Naive thymus-derived CD4-positive, alpha-beta T cell (primary cell): Measurements from ENCODE around the gene FAM228B. TPM values are rescaled to one million over a fixed set of nuclear protein-coding genes. Genes with fewer than 3 reads are reported as not detected.

Experiments
- ATAC-seq: fragments of 150-1000 bp; cut with Tn5 transposase; 2 replicates; pipeline ENCODE4 v1.10.0; 2021; ENCODE audit warnings: mild to moderate bottlenecking, moderate library complexity
- CTCF ChIA-PET: fragments of 350-600 bp; sonication (Branson Sonifier 250); formaldehyde crosslinking; loops from one replicate; lab custom pipeline; 2021; ENCODE audit warnings: antibody characterized with exemption; lab: Charles Lee
- POLR2A ChIA-PET: fragments of 350-600 bp; sonication (Branson Sonifier 250); formaldehyde crosslinking; loops from one replicate; lab custom pipeline; 2021; ENCODE audit warnings: antibody characterized with exemption, inconsistent platforms; lab: Charles Lee
- DNase-seq, 9 donors: peaks; one replicate each; pipeline versions ENCODE4 v3.0.0 to v3.0.0-alpha.2; 2020 to 2022; ENCODE audit warnings: mixed read lengths in 1 of 9
- H3K27ac ChIP-seq: one replicate; pipeline ENCODE4 v1.7.0; 2013; ENCODE audit warnings: mild to moderate bottlenecking, low read depth, low read length, moderate library complexity
- H3K27me3 ChIP-seq, 2 donors: one replicate each; pipeline ENCODE4 v1.7.0; 2013; ENCODE audit warnings: low read length in 2 of 2, mild to moderate bottlenecking in 2 of 2, moderate library complexity in 2 of 2; ENCODE audit not compliant: control insufficient read depth in 2 of 2, insufficient read depth in 2 of 2
- H3K36me3 ChIP-seq, 3 experiments: 1 replicate in 2 of 3; 2 replicates in 1 of 3; pipeline ENCODE4 v1.7.0; 2013; ENCODE audit warnings: low read length in 3 of 3, mild to moderate bottlenecking in 3 of 3, moderate library complexity in 1 of 3; ENCODE audit not compliant: insufficient read depth in 3 of 3, control insufficient read depth in 2 of 3
- H3K4me1 ChIP-seq, 2 donors: one replicate each; pipeline ENCODE4 v1.7.0; 2013; ENCODE audit warnings: low read length in 2 of 2, mild to moderate bottlenecking in 2 of 2, moderate library complexity in 1 of 2; ENCODE audit not compliant: control insufficient read depth in 2 of 2, insufficient read depth in 2 of 2
- H3K4me3 ChIP-seq: 2 replicates; pipeline ENCODE4 v1.7.0; 2013; ENCODE audit warnings: mild to moderate bottlenecking, low read length
- H3K9me3 ChIP-seq, 3 experiments: 1 replicate in 2 of 3; 2 replicates in 1 of 3; pipeline ENCODE4 v1.7.0; 2013; ENCODE audit warnings: low read length in 3 of 3; ENCODE audit not compliant: control insufficient read depth in 2 of 3
- H3K27ac Mint-ChIP-seq, 9 donors: one replicate each; pipeline ENCODE4 v1.8.0; 2020 to 2022; ENCODE audit warnings: mixed read lengths in 9 of 9, mild to moderate bottlenecking in 8 of 9, moderate library complexity in 5 of 9, inconsistent platforms in 2 of 9
- H3K27me3 Mint-ChIP-seq, 5 donors: one replicate each; pipeline ENCODE4 v1.8.0; 2021 to 2022; ENCODE audit warnings: mixed read lengths in 5 of 5, mild to moderate bottlenecking in 1 of 5
- H3K36me3 Mint-ChIP-seq, 5 donors: one replicate each; pipeline ENCODE4 v1.8.0; 2020 to 2022; ENCODE audit warnings: mixed read lengths in 5 of 5, mild to moderate bottlenecking in 3 of 5, inconsistent platforms in 1 of 5
- H3K4me1 Mint-ChIP-seq, 7 donors: one replicate each; pipeline ENCODE4 v1.8.0; 2020 to 2022; ENCODE audit warnings: mixed read lengths in 7 of 7, mild to moderate bottlenecking in 3 of 7, inconsistent platforms in 1 of 7
- H3K4me3 Mint-ChIP-seq, 10 donors: one replicate each; pipeline ENCODE4 v1.8.0; 2020 to 2022; ENCODE audit warnings: mild to moderate bottlenecking in 10 of 10, mixed read lengths in 10 of 10, moderate library complexity in 6 of 10, inconsistent platforms in 2 of 10
- H3K9me3 Mint-ChIP-seq, 11 donors: one replicate each; pipeline ENCODE4 v1.8.0; 2020 to 2022; ENCODE audit warnings: mixed read lengths in 11 of 11, mild to moderate bottlenecking in 4 of 11, inconsistent platforms in 1 of 11, moderate library complexity in 1 of 11
- intact Hi-C, 2 donors: fragments of 100-400 bp; cut with micrococcal nuclease; formaldehyde crosslinking; loops; one replicate each; pipeline ENCODE4 v1.15.1; 2023
- polyA plus RNA-seq, 2 donors: library from polyadenylated mRNA; unstranded; fragments of 300-500 nt; fragmentation: Illumina TruSeq; gene quantifications; one replicate each; pipeline ENCODE4 v1.2.3, GENCODE V29; 2021
- total RNA-seq, 6 experiments: library from RNA in 5 of 6; stranded (reverse) in 5 of 6; gene quantifications; 1 replicate in 5 of 6; 2 replicates in 1 of 6; pipeline ENCODE4 v1.2.3 and lab custom pipeline; 2021 to 2026

Gene FAM228B
- total and polyA plus RNA-seq, 7 experiments from 2014 or later: 5.2 to 27.5 (median 19.1) TPM

DNA sequence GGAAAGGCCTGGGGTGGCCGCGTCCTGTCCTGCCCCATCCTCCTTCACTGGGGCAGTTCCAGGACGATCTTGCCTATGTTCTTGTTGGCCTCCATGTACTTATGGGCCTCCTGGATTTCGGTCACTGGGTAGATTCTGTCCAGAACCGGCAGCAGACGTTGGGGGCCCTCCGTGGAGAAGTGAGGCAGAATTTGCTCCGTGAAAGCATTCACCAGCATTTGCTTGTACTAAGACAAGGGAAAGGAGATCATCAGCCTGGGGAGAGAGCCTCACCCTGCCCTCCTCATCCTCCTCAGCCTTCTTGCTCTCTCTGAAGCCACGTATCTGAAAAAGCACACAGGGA is 45.8 kb upstream of the FAM228B start:
- POLR2A ChIA-PET: interaction anchor here (1.0 to 2.8 kb wide), 7 partner anchors 10 to 284 kb away, joined by 3 to 49 read pairs (median 3); partner anchors contain the start of genes ATAD2B, ITSN2 and WDCP
- Histone ChIP-seq H3K4me1 (peaks cover 13 to 21% of the 10 kb centered on the region in 2 donors), H3K27ac (peak overlapping the region; percentile 78), H3K4me3 (peak overlapping the region; percentile 97), H3K9me3 (no peaks in the 10 kb centered on the region), H3K27me3 (no peaks in the 10 kb centered on the region), H3K36me3 (peaks cover 0 to 5% (median 4%) of the 10 kb centered on the region in 3 experiments)
- CTCF ChIA-PET: interaction anchor here (1.4 kb wide), 1 partner anchor 254 kb away, joined by 7 read pairs; no protein-coding TSS in a partner anchor
- Mint-ChIP-seq H3K4me1 (peaks cover 14 to 42% (median 38%) of the 10 kb centered on the region in 7 donors), H3K27me3 (no peaks in the 10 kb centered on the region), H3K27ac (peak overlapping the region; percentile 77 to 99 (median 99)), H3K36me3 (peaks cover 4 to 22% (median 7%) of the 10 kb centered on the region in 5 donors), H3K9me3 (no peaks in the 10 kb centered on the region), H3K4me3 (peak overlapping the region; percentile 93 to 99 (median 98))
- ATAC-seq: no peak
- no peak for DNase-seq
- intact Hi-C loops: loop anchor here (2.0 to 5.0 kb wide), 7 partner anchors 283 to 1955 kb away; partner anchors contain the start of genes DTNB (in 1 of the 2), ITSN2 (in 1 of the 2), KLHL29 (in 1 of the 2) and NCOA1 (in 1 of the 2)

DNA sequence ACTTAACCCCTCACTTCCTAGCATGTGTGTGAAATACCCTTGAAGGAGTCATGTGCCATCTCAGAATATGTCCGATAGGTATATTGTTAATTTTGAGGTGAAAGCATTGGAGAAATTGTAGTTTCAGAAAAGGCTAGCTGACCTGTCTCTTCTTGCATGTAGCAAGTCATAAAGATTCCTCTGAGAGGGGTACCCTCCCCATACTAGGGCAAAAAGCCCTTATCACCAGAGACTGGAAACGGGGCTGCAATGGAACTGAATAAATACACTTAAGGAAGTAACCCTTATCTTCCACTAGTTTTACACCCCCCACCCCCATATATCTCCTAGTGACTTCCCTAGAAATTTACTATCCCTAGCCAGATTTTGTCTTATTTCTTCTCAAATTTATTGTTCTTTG is 45.4 kb upstream of the FAM228B start:
- POLR2A ChIA-PET: interaction anchor here (1.6 to 2.8 kb wide), 3 partner anchors 9 to 152 kb away, joined by 3 to 49 read pairs (median 21); partner anchors contain the start of genes ATAD2B and WDCP
- Mint-ChIP-seq H3K27me3 (no peaks in the 10 kb centered on the region), H3K4me1 (peaks cover 14 to 38% (median 36%) of the 10 kb centered on the region in 7 donors), H3K9me3 (no peaks in the 10 kb centered on the region), H3K27ac (peak overlapping the region; percentile 77 to 99 (median 99)), H3K4me3 (peak overlapping the region; percentile 93 to 99 (median 98)), H3K36me3 (peaks cover 4 to 22% (median 7%) of the 10 kb centered on the region in 5 donors)
- no peak for DNase-seq
- no peak overlapping the region for H3K4me3 ChIP-seq
- H3K27ac ChIP-seq: no peak overlapping the region
- ATAC-seq: no peak
- H3K36me3 ChIP-seq: peaks cover 0 to 1% (median under 1%) of the 10 kb centered on the region in 3 experiments
- H3K27me3 ChIP-seq: no peaks in the 10 kb centered on the region
- intact Hi-C loops: loop anchor here (2.0 to 5.0 kb wide), 7 partner anchors 283 to 1954 kb away; partner anchors contain the start of genes DTNB (in 1 of the 2), ITSN2 (in 1 of the 2), KLHL29 (in 1 of the 2) and NCOA1 (in 1 of the 2)
- CTCF ChIA-PET: no interaction called here
- H3K9me3 ChIP-seq: no peaks in the 10 kb centered on the region
- H3K4me1 ChIP-seq: peaks cover 13 to 18% of the 10 kb centered on the region in 2 donors

DNA sequence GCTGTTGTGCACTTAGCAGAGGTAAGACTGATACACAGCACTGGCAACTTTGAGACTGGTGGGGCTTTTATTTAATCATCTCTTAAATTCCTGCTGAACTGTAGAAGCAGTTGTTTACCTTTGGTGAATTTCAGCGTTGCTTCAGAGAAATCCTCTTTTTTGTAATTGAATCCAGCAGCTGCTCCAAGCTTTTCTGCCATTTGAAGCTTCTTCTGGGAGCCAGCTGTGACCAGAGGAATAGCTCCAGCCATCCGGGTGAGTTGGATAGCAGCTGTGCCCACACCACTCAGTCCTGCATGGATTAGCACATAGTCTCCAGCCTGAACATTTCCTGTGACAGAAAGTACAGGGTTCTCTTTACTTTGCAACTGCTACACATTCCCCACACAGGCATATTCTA is 42.6 kb upstream of the FAM228B start:
- H3K27me3 Mint-ChIP-seq: no peaks in the 10 kb centered on the region
- H3K36me3 Mint-ChIP-seq: peaks cover 0 to 18% (median 5%) of the 10 kb centered on the region in 5 donors
- CTCF ChIA-PET: interaction anchor here (0.7 to 1.4 kb wide), 2 partner anchors 153 to 245 kb away, joined by 3 to 5 read pairs; partner anchors contain the start of gene ATAD2B
- Histone ChIP-seq H3K27ac (no peak overlapping the region), H3K9me3 (no peaks in the 10 kb centered on the region), H3K27me3 (no peaks in the 10 kb centered on the region), H3K4me3 (no peak overlapping the region), H3K4me1 (peaks cover 15 to 17% of the 10 kb centered on the region in 2 donors), H3K36me3 (no peaks in the 10 kb centered on the region)
- POLR2A ChIA-PET: interaction anchor here (2.9 kb wide), 1 partner anchor 154 kb away, joined by 9 read pairs; the partner anchor contains the start of gene ATAD2B
- H3K4me3 Mint-ChIP-seq: no peak overlapping the region
- no peaks in the 10 kb centered on the region for H3K9me3 Mint-ChIP-seq
- H3K4me1 Mint-ChIP-seq: peaks cover 12 to 35% (median 29%) of the 10 kb centered on the region in 7 donors
- H3K27ac Mint-ChIP-seq: no peak overlapping the region
- intact Hi-C loops: no loop called here
- DNase-seq (no peak), ATAC-seq (no peak)

DNA sequence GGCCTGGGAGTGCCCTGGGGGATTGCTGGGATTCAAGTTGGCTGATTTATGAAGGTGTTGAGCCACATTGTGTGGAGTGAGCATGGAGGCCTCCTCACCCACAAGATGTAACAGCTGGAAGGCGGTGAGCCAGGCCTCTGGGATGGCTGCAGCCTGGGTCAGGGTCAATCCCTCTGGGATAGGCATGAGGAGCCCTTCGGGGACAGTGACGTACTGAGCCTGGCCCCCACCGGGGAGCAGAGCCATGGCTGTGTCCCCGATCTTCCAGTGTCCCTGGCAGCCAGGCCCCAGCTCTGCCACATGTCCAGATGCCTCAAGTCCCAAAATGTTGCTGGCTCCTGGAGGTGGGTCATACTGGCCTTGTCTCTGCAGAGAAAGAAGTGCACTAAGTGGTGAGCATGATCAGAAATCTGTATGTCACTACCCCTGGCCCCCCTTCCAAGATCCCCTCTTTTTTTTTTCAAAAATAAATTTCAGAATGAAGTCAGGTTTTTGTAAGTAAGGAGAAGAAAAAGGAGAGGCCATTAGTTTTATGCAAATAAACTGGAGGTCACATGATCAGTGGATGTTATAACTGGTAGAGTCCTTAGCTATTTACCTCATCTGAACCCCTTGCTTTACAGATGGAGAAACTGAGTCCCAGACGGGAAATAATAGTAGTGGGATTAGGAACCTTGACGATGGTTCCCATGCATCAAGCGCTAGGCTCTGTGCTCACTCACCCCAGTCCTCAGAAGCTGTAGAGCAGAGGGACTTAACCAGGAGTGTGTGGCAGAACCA is 40.3 kb upstream of the FAM228B start:
- ATAC-seq: no peak
- no peaks in the 10 kb centered on the region for H3K9me3 Mint-ChIP-seq
- H3K4me1 ChIP-seq: peaks cover 5 to 8% of the 10 kb centered on the region in 2 donors
- no peaks in the 10 kb centered on the region for H3K9me3 ChIP-seq
- H3K4me3 Mint-ChIP-seq: peak overlapping the region; percentile 59 to 93 (median 88)
- H3K27ac ChIP-seq: no peak overlapping the region
- ChIA-PET POLR2A (interaction anchor here (1.6 kb wide), 1 partner anchor 156 kb away, joined by 5 read pairs; the partner anchor contains the start of gene ATAD2B), CTCF (interaction anchor here (0.6 to 3.3 kb wide), 7 partner anchors 12 to 691 kb away, joined by 3 to 59 read pairs (median 4); partner anchors contain the start of gene ATAD2B)
- intact Hi-C loops: no loop called here
- peaks cover 11 to 24% (median 21%) of the 10 kb centered on the region in 7 donors for H3K4me1 Mint-ChIP-seq
- peak overlapping the region in 2 of 9 donors; percentile 47 to 49 for H3K27ac Mint-ChIP-seq
- no peaks in the 10 kb centered on the region for H3K36me3 ChIP-seq
- DNase-seq: no peak
- no peaks in the 10 kb centered on the region for H3K27me3 Mint-ChIP-seq
- peaks cover 0 to 18% (median 7%) of the 10 kb centered on the region in 5 donors for H3K36me3 Mint-ChIP-seq
- H3K4me3 ChIP-seq: no peak overlapping the region
- no peaks in the 10 kb centered on the region for H3K27me3 ChIP-seq

- peaks cover 10 to 22% (median 17%) of the 10 kb centered on the region in 7 donors for H3K4me1 Mint-ChIP-seq
- peak overlapping the region in 8 of 9 donors; percentile 49 to 83 (median 65) for H3K27ac Mint-ChIP-seq
- Histone ChIP-seq H3K4me3 (peak overlapping the region; percentile 61), H3K9me3 (no peaks in the 10 kb centered on the region), H3K36me3 (no peaks in the 10 kb centered on the region), H3K27ac (peak overlapping the region; percentile 28), H3K4me1 (peaks cover 5 to 8% of the 10 kb centered on the region in 2 donors), H3K27me3 (no peaks in the 10 kb centered on the region)
- ChIA-PET CTCF (interaction anchor here (0.6 to 3.3 kb wide), 9 partner anchors 11 to 690 kb away, joined by 3 to 59 read pairs (median 4); partner anchors contain the start of gene ATAD2B), POLR2A (interaction anchor here (1.6 to 1.7 kb wide), 2 partner anchors 157 to 158 kb away, joined by 5 read pairs; partner anchors contain the start of gene ATAD2B)
- peak; percentile 72 for ATAC-seq
- peaks cover 0 to 22% (median 7%) of the 10 kb centered on the region in 5 donors for H3K36me3 Mint-ChIP-seq
- H3K9me3 Mint-ChIP-seq: no peaks in the 10 kb centered on the region
- intact Hi-C loops: loop anchor here (1.0 to 2.0 kb wide), 8 partner anchors 7 to 299 kb away; partner anchors contain the start of genes ATAD2B (in 2 of the 2), SF3B6 (in 2 of the 2) and WDCP (in 2 of the 2)
- H3K4me3 Mint-ChIP-seq: peak overlapping the region; percentile 77 to 93 (median 88)
- H3K27me3 Mint-ChIP-seq: no peaks in the 10 kb centered on the region
- DNase-seq: peak in 2 of 9 donors; percentile 46 to 57
These were observed 39.5 kb upstream of the FAM228B start for GRCh38 chr2:24083567-24084385.
